ENCODE data around the gene ZNF334. TPM values are rescaled to one million over a fixed set of nuclear protein-coding genes. Genes with fewer than 3 reads are reported as not detected.

Gene ZNF334
- total RNA-seq, 1 donor from 2014 or later = 5.4 TPM

DNA sequence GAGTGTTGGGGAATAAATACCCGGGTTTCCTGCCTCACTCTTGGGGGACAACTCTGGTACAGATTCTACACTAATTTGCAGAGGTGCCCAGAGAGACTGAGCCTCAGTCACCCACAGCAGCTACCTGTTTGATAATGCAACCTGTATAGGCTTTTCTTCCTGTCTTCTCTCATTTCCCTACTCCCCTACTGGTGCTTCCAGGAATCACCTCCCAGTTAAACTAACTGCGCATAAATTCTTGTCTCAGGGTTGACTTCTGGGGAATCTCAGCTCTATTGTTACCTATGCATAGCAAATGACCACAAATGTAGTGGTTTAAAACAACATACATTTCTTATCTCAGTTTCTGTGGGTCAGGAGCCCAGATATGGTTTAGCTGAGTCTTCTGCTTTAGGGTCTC lies 25.8 kb upstream of the ZNF334 start:
- intact Hi-C loops (cut with DNase I) = no loop called here
- Histone ChIP-seq H3K4me3 (no peak overlapping the region), H3K9me3 (no peaks in the 10 kb centered on the region), H3K27ac (no peak overlapping the region), H3K36me3 (no peaks in the 10 kb centered on the region), H3K4me1 (no peaks in the 10 kb centered on the region), H3K27me3 (no peaks in the 10 kb centered on the region)
- no peak for DNase-seq (ENCODE audit: extremely low spot score in 2 of 2)
- TF ChIP-seq POLR2AphosphoS5 (IDR thresholded peaks at IDR 0.05; ENCODE audit: insufficient read depth in 1 of 2, low read depth in 1 of 2) = no peak
- TF ChIP-seq, protein P1, sequence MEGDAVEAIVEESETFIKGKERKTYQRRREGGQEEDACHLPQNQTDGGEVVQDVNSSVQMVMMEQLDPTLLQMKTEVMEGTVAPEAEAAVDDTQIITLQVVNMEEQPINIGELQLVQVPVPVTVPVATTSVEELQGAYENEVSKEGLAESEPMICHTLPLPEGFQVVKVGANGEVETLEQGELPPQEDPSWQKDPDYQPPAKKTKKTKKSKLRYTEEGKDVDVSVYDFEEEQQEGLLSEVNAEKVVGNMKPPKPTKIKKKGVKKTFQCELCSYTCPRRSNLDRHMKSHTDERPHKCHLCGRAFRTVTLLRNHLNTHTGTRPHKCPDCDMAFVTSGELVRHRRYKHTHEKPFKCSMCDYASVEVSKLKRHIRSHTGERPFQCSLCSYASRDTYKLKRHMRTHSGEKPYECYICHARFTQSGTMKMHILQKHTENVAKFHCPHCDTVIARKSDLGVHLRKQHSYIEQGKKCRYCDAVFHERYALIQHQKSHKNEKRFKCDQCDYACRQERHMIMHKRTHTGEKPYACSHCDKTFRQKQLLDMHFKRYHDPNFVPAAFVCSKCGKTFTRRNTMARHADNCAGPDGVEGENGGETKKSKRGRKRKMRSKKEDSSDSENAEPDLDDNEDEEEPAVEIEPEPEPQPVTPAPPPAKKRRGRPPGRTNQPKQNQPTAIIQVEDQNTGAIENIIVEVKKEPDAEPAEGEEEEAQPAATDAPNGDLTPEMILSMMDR (IDR thresholded peaks at IDR 0.05) = no peak
- no peak for TF ChIP-seq POLR2A (IDR thresholded peaks at IDR 0.05)

DNA sequence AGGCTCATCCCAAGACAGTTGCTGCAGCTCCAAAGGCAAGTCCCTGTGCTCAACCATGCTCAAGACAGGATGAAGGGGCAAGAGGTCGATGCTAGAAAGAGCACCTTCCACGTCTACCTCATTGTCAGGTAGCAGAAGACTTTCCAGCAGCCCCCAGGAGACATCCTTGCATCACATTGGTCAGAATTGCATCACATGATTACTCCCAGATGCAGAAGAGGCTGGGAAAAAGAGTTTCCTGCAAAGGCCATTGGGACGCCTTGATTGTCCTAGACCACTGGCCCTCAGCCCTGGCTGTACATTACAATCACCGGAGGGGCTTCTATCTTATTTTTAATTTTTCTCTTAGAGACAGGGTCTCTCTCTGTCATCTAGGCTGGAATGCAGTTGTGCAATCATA lies 17.3 kb upstream of the ZNF334 start:
- Histone ChIP-seq H3K4me1 (no peaks in the 10 kb centered on the region), H3K27ac (no peak overlapping the region), H3K4me3 (no peak overlapping the region), H3K9me3 (no peaks in the 10 kb centered on the region), H3K36me3 (no peaks in the 10 kb centered on the region), H3K27me3 (no peaks in the 10 kb centered on the region)
- intact Hi-C loops (cut with DNase I) = no loop called here
- DNase-seq (ENCODE audit: extremely low spot score in 2 of 2) = no peak
- TF ChIP-seq, protein P1 (IDR thresholded peaks at IDR 0.05) = no peak
- no peak for TF ChIP-seq POLR2AphosphoS5 (IDR thresholded peaks at IDR 0.05; ENCODE audit: insufficient read depth in 1 of 2, low read depth in 1 of 2)
- TF ChIP-seq POLR2A (IDR thresholded peaks at IDR 0.05) = no peak

DNA sequence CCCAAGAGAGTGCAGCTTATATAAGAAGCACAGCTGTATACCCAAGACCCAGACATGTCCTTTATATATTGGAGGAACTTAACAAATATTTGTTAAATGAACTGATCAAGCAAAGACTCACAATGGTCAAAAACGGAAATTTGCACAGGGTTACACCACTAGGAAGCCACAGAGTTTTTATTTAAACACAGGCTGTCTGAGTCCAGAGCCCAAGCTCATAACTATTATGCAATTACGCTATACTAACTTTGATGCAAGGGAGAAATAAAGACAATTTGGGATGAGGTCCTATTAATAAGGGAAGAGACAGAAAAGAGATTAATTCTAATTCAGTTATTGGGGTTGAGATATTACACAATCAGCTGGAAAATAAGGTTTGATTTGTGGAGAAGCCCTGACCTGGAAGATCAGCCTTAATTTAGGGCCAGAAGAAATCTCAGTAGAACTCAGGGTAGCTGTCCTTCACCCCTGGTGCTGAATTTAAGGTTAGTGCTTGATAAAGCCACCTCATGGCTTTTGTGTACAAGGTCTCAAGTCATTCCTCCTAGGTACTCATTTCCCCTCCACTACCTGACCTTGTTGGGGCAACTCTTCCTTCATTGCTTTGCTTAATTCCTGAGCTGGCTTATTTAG lies 10.5 kb upstream of the ZNF334 start:
- H3K36me3 ChIP-seq = no peaks in the 10 kb centered on the region
- TF ChIP-seq, protein P1 (IDR thresholded peaks at IDR 0.05) = no peak
- TF ChIP-seq POLR2AphosphoS5 (IDR thresholded peaks at IDR 0.05; ENCODE audit: insufficient read depth in 1 of 2, low read depth in 1 of 2) = no peak
- no peak for TF ChIP-seq POLR2A (IDR thresholded peaks at IDR 0.05)
- H3K4me3 ChIP-seq = no peak overlapping the region
- H3K9me3 ChIP-seq = no peaks in the 10 kb centered on the region
- H3K4me1 ChIP-seq = no peaks in the 10 kb centered on the region
- intact Hi-C loops (cut with DNase I) = no loop called here
- no peaks in the 10 kb centered on the region for H3K27me3 ChIP-seq
- DNase-seq (ENCODE audit: extremely low spot score in 2 of 2) = no peak
- H3K27ac ChIP-seq = no peak overlapping the region

DNA sequence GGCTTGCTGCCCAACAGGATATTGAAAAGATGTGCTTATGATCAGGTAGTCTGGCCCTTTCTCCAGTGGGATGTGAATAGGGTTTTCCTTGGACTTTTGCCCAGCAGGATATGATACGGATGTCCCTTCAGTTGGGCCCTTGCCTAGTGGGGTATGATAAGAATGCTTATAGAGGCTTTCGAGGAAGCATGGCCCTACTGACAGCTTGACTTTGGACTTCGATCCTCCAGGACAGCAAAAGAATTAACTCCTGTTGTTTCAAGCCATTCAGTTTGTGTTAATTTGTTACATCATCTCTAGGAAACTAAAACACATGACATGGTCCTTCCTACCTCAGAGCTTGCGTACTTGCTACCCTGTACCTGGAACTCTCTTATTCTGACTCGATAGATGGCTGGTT lies 9.7 kb upstream of the ZNF334 start:
- H3K36me3 ChIP-seq = no peaks in the 10 kb centered on the region
- no peaks in the 10 kb centered on the region for H3K4me1 ChIP-seq
- TF ChIP-seq POLR2AphosphoS5 (IDR thresholded peaks at IDR 0.05; ENCODE audit: insufficient read depth in 1 of 2, low read depth in 1 of 2) (no peak), POLR2A (IDR thresholded peaks at IDR 0.05) (no peak)
- TF ChIP-seq, protein P1 (IDR thresholded peaks at IDR 0.05) = no peak
- no peaks in the 10 kb centered on the region for H3K27me3 ChIP-seq
- H3K9me3 ChIP-seq = no peaks in the 10 kb centered on the region
- no peak overlapping the region for H3K27ac ChIP-seq
- intact Hi-C loops (cut with DNase I) = no loop called here
- H3K4me3 ChIP-seq = no peak overlapping the region
- no peak for DNase-seq (ENCODE audit: extremely low spot score in 2 of 2)

DNA sequence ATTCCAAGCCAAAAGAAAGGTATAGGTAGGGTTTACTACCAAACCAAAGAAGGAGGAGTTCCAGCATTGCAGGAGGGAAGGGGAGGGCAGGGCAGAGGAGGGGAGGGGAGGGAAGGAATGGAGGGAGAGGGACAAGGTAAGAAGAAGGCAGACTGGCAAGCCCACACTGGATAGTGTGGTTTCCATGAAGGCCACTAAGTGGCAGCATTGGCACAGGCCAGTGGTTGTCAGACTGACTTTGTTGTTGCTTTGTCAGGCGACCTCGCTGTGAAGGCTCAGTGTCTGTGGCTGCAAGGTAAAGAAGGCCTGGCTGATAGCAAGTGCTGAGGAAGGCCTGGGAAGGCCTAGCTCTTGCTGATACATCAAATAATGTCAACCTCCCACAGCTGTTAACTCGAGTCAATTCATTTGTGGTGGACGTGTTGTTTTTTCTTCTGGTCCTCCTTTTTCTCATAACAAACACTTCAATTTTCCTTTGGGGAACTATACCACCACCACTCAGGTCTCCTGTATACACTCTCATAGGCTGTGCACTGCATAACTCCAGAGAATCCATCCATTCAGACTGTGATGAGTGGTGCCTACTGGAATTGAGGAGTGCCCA lies 7.7 kb upstream of the ZNF334 start:
- intact Hi-C loops (cut with DNase I) = no loop called here
- no peak for DNase-seq (ENCODE audit: extremely low spot score in 2 of 2)
- Histone ChIP-seq H3K36me3 (no peaks in the 10 kb centered on the region), H3K27me3 (no peaks in the 10 kb centered on the region), H3K4me1 (no peaks in the 10 kb centered on the region), H3K9me3 (no peaks in the 10 kb centered on the region), H3K4me3 (no peak overlapping the region), H3K27ac (no peak overlapping the region)
- TF ChIP-seq POLR2AphosphoS5 (IDR thresholded peaks at IDR 0.05; ENCODE audit: insufficient read depth in 1 of 2, low read depth in 1 of 2) = no peak
- TF ChIP-seq POLR2A (IDR thresholded peaks at IDR 0.05) = no peak
- TF ChIP-seq, protein P1 (IDR thresholded peaks at IDR 0.05) = peak; percentile 19 to 33 (median 32)

All from vagina (tissue), 2 donors.